Measurements from ENCODE around the gene GDPD5.

The GDPD5 gene

GRCh38 chr11:75525433-75526191 is at the start of gene GDPD5:
GDPD5 (minus strand) TSS chr11:75525941; CDS start chr11:75477735, 48,206 bp downstream.
- Histone ChIP-seq H3K79me2 (ENCODE audit: control insufficient read depth, low read length) (no peaks in the 10 kb centered on the region), H3K27me3 (ENCODE audit: control insufficient read depth, low read length) (peaks cover 54% of the 10 kb centered on the region), H3K4me2 (ENCODE audit: low read length) (peak within 1 kb of the TSS; percentile 88), H3K36me3 (ENCODE audit: control insufficient read depth, low read length) (no peaks in the 10 kb centered on the region), H3F3A (ENCODE audit: control insufficient read depth, insufficient read depth) (no peaks in the 10 kb centered on the region), H3K4me3 (ENCODE audit: low read length) (peak within 1 kb of the TSS; percentile 76), H4K20me1 (ENCODE audit: control insufficient read depth, insufficient read depth, low read depth, low read length) (no peaks in the 10 kb centered on the region; the same call in 1 of the 2 replicates), H3K27ac (ENCODE audit: low read depth, low read length) (no peak within 1 kb of the TSS), H3K4me1 (ENCODE audit: control insufficient read depth, low read length) (peaks cover 13% of the 10 kb centered on the region; the same call in 1 of the 2 replicates), H3K9me3 (ENCODE audit: control insufficient read depth, insufficient read depth, low read length) (no peaks in the 10 kb centered on the region), H3K9me2 (replicated peaks; ENCODE audit: control insufficient read depth, low read length) (no peaks in the 10 kb centered on the region)
- TF ChIP-seq CTCF (IDR thresholded peaks at IDR 0.05; ENCODE audit: low read depth, low read length, poor library complexity, severe bottlenecking) (peak; percentile 62), EZH2phosphoT487 (IDR thresholded peaks at IDR 0.05; ENCODE audit: borderline replicate concordance, low read length) (no peak)

GRCh38 chr11:75574698-75575602 is 49.2 kb upstream of the GDPD5 start:
- Histone ChIP-seq H3K36me3 (ENCODE audit: control insufficient read depth, low read length) (no peaks in the 10 kb centered on the region), H3K9me2 (replicated peaks; ENCODE audit: control insufficient read depth, low read length) (no peaks in the 10 kb centered on the region), H3K79me2 (ENCODE audit: control insufficient read depth, low read length) (no peaks in the 10 kb centered on the region), H4K20me1 (ENCODE audit: control insufficient read depth, insufficient read depth, low read depth, low read length) (no peaks in the 10 kb centered on the region), H3K4me2 (ENCODE audit: low read length) (no peak overlapping the region), H3K4me3 (ENCODE audit: low read length) (no peak overlapping the region), H3K27ac (ENCODE audit: low read depth, low read length) (no peak overlapping the region), H3K27me3 (ENCODE audit: control insufficient read depth, low read length) (peaks cover 6% of the 10 kb centered on the region), H3K4me1 (ENCODE audit: control insufficient read depth, low read length) (peaks cover 9% of the 10 kb centered on the region), H3F3A (ENCODE audit: control insufficient read depth, insufficient read depth) (no peaks in the 10 kb centered on the region), H3K9me3 (ENCODE audit: control insufficient read depth, insufficient read depth, low read length) (no peaks in the 10 kb centered on the region)
- no peak for TF ChIP-seq CTCF (IDR thresholded peaks at IDR 0.05; ENCODE audit: low read depth, low read length, poor library complexity, severe bottlenecking)
- TF ChIP-seq EZH2phosphoT487 (IDR thresholded peaks at IDR 0.05; ENCODE audit: borderline replicate concordance, low read length), result no peak

GRCh38 chr11:75572744-75573143 is 47.0 kb upstream of the GDPD5 start:
- H3K9me3 ChIP-seq (ENCODE audit: control insufficient read depth, insufficient read depth, low read length), result no peaks in the 10 kb centered on the region
- H4K20me1 ChIP-seq (ENCODE audit: control insufficient read depth, insufficient read depth, low read depth, low read length), result no peaks in the 10 kb centered on the region
- TF ChIP-seq EZH2phosphoT487 (IDR thresholded peaks at IDR 0.05; ENCODE audit: borderline replicate concordance, low read length), result no peak
- TF ChIP-seq CTCF (IDR thresholded peaks at IDR 0.05; ENCODE audit: low read depth, low read length, poor library complexity, severe bottlenecking), result no peak
- no peak overlapping the region for H3K4me3 ChIP-seq (ENCODE audit: low read length)
- H3K36me3 ChIP-seq (ENCODE audit: control insufficient read depth, low read length), result no peaks in the 10 kb centered on the region
- no peaks in the 10 kb centered on the region for H3K9me2 ChIP-seq (replicated peaks; ENCODE audit: control insufficient read depth, low read length)
- H3K4me2 ChIP-seq (ENCODE audit: low read length), result no peak overlapping the region
- no peak overlapping the region for H3K27ac ChIP-seq (ENCODE audit: low read depth, low read length)
- no peaks in the 10 kb centered on the region for H3K79me2 ChIP-seq (ENCODE audit: control insufficient read depth, low read length)
- no peaks in the 10 kb centered on the region for H3F3A ChIP-seq (ENCODE audit: control insufficient read depth, insufficient read depth)
- no peaks in the 10 kb centered on the region for H3K27me3 ChIP-seq (ENCODE audit: control insufficient read depth, low read length)
- peaks cover 9% of the 10 kb centered on the region for H3K4me1 ChIP-seq (ENCODE audit: control insufficient read depth, low read length)

Measured in DOHH2 (cell line).